BLaER1 treated with 17β-estradiol and CSF1 and Interleukin-3, amounts not matched to agents 10 nM and 100 nM (cell line): ENCODE measurements around the gene CALML5.

Source experiments
- H3K27ac ChIP-seq, 11 experiments: shearing (Covaris generic); formaldehyde crosslinking; 2 replicates each; pipeline ENCODE4 v1.8.1; 2022
- H3K27me3 ChIP-seq, 11 experiments: shearing (Covaris generic); formaldehyde crosslinking; 2 replicates each; pipeline ENCODE4 v1.8.1; 2022
- H3K36me3 ChIP-seq, 11 experiments: shearing (Covaris generic); formaldehyde crosslinking; 2 replicates each; pipeline ENCODE4 v1.8.1; 2022
- H3K4me1 ChIP-seq, 10 experiments: shearing (Covaris generic); formaldehyde crosslinking; 2 replicates each; pipeline ENCODE4 v1.8.1; 2022
- H3K4me2 ChIP-seq, 11 experiments: shearing (Covaris generic); formaldehyde crosslinking; 2 replicates each; pipeline ENCODE4 v1.8.1; 2022
- H3K4me3 ChIP-seq, 10 experiments: shearing (Covaris generic); formaldehyde crosslinking; 2 replicates each; pipeline ENCODE4 v1.8.1; 2022
- H3K9ac ChIP-seq, 11 experiments: shearing (Covaris generic); formaldehyde crosslinking; 2 replicates each; pipeline ENCODE4 v1.8.1; 2022
- H3K9me3 ChIP-seq, 11 experiments: shearing (Covaris generic); formaldehyde crosslinking; replicated peaks in 1 of 11; 2 replicates each; pipeline ENCODE4 v1.8.1; 2022
- H4K20me1 ChIP-seq, 11 experiments: shearing (Covaris generic); formaldehyde crosslinking; 2 replicates each; pipeline ENCODE4 v1.8.1; 2022
- Cebpa-rat ChIP-seq, 11 experiments: shearing (Covaris generic); IDR thresholded peaks; 2 replicates each; pipeline ENCODE4 v1.8.1; 2022

The CALML5 gene

DNA sequence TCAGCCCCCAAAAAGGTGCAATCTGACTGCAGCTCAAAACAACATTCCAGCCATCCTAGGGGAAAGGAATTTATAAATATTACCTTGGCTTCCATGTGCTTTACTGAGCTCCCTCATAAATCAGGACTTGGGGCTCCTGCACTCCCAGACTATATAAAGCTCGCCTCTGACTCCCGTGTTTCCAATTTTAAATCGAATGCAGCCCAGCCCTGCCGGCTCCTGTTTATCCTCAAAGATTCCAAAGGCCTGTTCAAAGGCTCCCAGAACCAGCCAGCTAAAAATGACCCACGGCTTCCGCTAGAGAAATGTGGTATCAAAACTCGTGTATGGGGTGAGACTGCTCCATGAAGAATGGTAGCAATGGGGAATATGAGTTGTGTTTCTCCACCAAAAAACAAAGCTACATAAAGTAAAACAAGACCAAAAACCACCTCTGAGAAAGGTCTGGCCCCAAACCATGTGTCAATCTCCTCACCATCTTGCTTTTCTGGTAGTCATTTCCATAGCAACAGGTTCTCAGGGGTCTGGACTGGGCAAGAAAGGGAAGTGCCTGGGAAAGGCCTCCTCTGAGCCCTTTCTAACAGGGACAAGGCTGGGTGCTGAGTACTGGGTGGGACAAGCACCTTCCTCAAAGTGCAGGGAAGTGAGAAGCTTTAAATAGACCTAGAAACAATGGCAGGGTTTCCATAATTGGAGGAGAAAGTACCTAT lies 30.5 kb upstream of the CALML5 start:
- no peaks in the 10 kb centered on the region for H3K36me3 ChIP-seq
- H4K20me1 ChIP-seq: no peaks in the 10 kb centered on the region
- H3K9ac ChIP-seq: no peak overlapping the region
- TF ChIP-seq Cebpa-rat (IDR thresholded peaks at IDR 0.05): no peak
- no peaks in the 10 kb centered on the region for H3K27me3 ChIP-seq
- peaks cover 0 to 9% (median 7%) of the 10 kb centered on the region in 10 experiments; a peak in 10 of 20 replicates for H3K4me1 ChIP-seq
- H3K4me3 ChIP-seq: no peak overlapping the region
- H3K27ac ChIP-seq: no peak overlapping the region
- no peaks in the 10 kb centered on the region for H3K9me3 ChIP-seq
- H3K4me2 ChIP-seq: no peak overlapping the region

DNA sequence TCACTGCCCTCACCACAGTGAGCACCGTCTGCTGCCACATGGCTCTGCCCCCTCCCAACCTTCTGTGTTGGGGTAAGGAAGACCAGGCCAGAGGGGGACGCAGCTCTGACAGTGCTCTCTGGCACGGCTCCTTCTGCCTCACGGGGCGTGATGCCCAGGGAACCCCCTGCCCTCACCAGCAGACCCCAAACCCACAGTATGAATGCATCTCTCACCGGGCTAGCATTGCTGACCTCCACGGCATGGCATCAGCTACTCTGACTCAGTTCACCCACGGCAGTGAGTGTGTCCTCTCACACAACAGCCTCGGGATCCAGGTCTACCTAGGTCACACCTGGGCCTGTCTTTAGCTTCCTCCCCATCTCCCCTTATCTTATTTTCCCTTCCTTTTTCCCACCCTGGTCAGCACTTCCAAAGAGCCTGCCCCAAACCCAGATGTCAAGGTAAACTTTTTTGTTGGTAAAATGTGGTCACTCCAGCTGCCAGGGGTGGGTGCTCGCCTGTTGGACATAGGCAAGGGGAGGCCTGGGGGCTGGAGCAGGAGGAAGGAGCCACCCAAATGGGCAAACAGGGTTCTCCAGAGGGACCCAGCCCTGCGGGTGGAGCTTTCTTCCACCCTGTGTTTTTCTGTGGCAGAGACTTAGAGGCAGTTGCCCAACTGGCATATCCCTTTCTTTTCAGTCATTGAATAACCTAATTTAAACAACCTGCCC lies 29.8 kb upstream of the CALML5 start:
- Histone ChIP-seq H3K9ac (no peak overlapping the region), H3K4me3 (no peak overlapping the region), H3K4me1 (peaks cover 0 to 9% (median 7%) of the 10 kb centered on the region in 10 experiments; a peak in 10 of 20 replicates), H4K20me1 (no peaks in the 10 kb centered on the region), H3K27ac (no peak overlapping the region), H3K27me3 (no peaks in the 10 kb centered on the region), H3K36me3 (no peaks in the 10 kb centered on the region), H3K9me3 (no peaks in the 10 kb centered on the region), H3K4me2 (no peak overlapping the region)
- no peak for TF ChIP-seq Cebpa-rat (IDR thresholded peaks at IDR 0.05)

DNA sequence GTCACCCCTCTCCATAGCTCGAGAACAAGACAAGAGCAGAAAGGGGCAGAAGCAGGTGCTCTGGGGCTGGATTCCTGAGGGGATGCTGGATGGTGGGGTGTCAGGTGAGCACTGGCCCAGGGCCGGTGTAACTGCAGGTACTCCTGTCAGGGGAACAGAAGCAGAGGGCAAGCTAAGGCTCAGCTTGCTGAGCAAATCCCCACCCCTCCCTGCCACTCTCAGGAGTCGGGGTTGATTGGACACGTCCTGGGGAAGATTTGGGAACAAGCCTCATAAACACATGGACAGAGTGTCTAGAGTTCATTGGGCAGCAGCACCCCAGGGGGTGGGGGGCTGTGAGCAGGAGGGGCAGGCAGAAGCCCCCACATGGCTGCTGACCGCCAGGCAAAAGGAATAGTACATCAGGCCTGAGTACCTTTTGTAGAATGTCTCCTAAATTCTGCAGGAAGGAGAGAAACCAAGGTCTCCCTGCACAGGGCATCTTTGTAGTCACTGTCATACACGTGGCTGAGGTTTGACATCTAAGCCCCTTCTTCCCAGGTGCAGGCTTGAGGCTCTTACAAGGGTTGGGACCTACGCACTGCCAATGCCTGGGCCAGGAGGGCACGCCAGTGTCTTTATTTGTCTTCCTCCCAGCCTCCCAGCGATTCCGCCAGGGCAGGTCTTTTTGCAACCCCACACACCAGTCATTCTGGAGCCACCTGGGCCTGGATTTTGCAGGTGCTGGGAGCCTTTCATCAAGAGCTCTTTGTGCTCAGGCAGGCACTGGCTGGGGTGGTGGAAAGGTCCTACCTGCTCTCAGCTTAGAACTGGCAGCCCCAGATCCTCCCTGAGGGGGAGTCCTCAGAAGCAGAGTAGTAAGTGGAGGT lies 28.2 kb upstream of the CALML5 start:
- Histone ChIP-seq H4K20me1 (no peaks in the 10 kb centered on the region), H3K27ac (no peak overlapping the region), H3K36me3 (no peaks in the 10 kb centered on the region), H3K9me3 (no peaks in the 10 kb centered on the region), H3K27me3 (no peaks in the 10 kb centered on the region), H3K4me1 (peaks cover 0 to 9% (median 7%) of the 10 kb centered on the region in 10 experiments; a peak in 10 of 20 replicates), H3K4me2 (no peak overlapping the region), H3K9ac (no peak overlapping the region), H3K4me3 (no peak overlapping the region)
- TF ChIP-seq Cebpa-rat (IDR thresholded peaks at IDR 0.05): no peak

- Histone ChIP-seq H3K9me3 (no peaks in the 10 kb centered on the region), H3K27ac (no peak overlapping the region), H3K27me3 (no peaks in the 10 kb centered on the region), H3K4me2 (no peak overlapping the region), H4K20me1 (no peaks in the 10 kb centered on the region), H3K36me3 (no peaks in the 10 kb centered on the region), H3K4me3 (no peak overlapping the region), H3K4me1 (peaks cover 0 to 9% (median 7%) of the 10 kb centered on the region in 10 experiments; a peak in 10 of 20 replicates), H3K9ac (no peak overlapping the region)
- no peak for TF ChIP-seq Cebpa-rat (IDR thresholded peaks at IDR 0.05)
Observed at GRCh38 chr10:5526691-5527331, 27.4 kb upstream of the CALML5 start.

DNA sequence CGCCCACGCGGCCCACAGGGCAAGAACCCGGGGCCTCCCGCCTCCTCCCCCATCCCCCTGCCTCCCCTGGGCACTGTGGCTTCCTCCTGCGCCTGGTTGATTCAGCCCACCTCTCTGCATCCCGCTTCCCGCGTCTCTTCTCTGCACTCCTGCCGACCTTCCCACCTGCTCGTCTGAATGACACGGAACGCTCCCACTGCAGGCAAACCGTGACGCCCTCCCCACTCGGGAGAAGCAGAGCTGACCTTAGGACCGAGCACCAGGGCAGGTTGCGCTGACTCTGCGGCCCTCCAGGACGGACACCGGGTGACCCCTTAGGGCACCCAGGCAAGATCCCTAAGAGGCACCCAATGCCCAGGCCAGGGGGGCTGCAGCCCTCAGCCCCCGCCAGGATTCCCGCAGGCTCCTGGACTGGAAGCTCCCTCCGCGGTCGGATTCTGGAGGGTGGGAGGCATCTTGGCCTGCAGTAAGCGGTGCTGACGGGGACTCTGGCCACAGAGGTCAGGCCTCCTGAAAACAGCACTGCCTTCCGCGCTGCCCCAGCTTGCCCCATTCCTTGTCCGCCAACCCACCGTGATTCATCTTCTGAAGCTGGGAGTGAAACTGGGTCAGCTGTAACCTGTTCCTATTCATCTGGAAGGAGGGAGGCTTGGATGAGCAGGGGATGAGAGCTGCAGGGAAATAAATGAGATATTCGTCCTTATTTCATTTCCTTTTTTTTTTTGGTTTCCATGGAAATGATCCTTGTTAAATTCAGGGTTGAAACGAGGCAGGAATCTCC lies 26.4 kb upstream of the CALML5 start:
- Histone ChIP-seq H3K4me1 (peaks cover 0 to 9% (median 7%) of the 10 kb centered on the region in 10 experiments; a peak in 10 of 20 replicates), H3K9ac (no peak overlapping the region), H3K4me2 (peak overlapping the region in 7 of 11 experiments; percentile 9 to 40 (median 34); a peak in 8 of 22 replicates), H4K20me1 (no peaks in the 10 kb centered on the region), H3K4me3 (no peak overlapping the region), H3K27me3 (no peaks in the 10 kb centered on the region), H3K27ac (no peak overlapping the region), H3K9me3 (no peaks in the 10 kb centered on the region), H3K36me3 (no peaks in the 10 kb centered on the region)
- TF ChIP-seq Cebpa-rat (IDR thresholded peaks at IDR 0.05): no peak

DNA sequence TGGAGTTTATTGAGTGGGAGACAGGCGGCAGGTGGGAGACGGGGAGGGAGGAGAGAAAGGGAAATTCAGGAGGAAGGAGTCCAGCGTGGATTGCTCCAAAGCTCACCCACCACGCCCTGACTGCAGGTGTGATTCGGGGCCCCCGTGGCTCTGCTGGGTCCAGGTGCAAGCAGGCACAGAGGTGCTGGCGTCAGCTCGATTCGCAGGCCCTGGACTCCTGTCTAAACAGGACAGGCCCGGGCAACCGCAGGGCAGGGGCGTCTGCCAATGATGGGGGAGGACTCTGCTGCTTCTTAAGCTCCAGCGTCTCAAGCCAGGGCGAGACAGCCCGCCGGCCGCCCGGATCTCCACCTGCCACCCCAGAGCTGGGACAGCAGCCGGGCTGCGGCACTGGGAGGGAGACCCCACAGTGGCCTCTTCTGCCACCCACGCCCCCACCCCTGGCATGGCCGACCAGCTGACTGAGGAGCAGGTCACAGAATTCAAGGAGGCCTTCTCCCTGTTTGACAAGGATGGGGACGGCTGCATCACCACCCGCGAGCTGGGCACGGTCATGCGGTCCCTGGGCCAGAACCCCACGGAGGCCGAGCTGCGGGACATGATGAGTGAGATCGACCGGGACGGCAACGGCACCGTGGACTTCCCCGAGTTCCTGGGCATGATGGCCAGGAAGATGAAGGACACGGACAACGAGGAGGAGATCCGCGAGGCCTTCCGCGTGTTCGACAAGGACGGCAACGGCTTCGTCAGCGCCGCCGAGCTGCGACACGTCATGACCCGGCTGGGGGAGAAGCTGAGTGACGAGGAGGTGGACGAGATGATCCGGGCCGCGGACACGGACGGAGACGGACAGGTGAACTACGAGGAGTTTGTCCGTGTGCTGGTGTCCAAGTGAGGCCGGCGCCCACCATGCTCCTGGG lies 25.5 kb upstream of the CALML5 start, which contains the start of gene CALML3:
Gene CALML3, plus strand, starts transcription at position 321 of the 920 bp plus-strand sequence. Its CDS starts 125 bp downstream, at position 446.
- H3K4me1 ChIP-seq: peaks cover 0 to 9% (median 7%) of the 10 kb centered on the region in 10 experiments; a peak in 10 of 20 replicates
- H3K27me3 ChIP-seq: no peaks in the 10 kb centered on the region
- no peaks in the 10 kb centered on the region for H3K9me3 ChIP-seq
- no peaks in the 10 kb centered on the region for H4K20me1 ChIP-seq
- H3K27ac ChIP-seq: no peak within 1 kb of the TSS
- H3K36me3 ChIP-seq: no peaks in the 10 kb centered on the region
- no peak within 1 kb of the TSS for H3K4me3 ChIP-seq
- no peak within 1 kb of the TSS for H3K9ac ChIP-seq
- no peak for TF ChIP-seq Cebpa-rat (IDR thresholded peaks at IDR 0.05)
- peak within 1 kb of the TSS in 7 of 11 experiments; percentile 9 to 40 (median 34); a peak in 8 of 22 replicates for H3K4me2 ChIP-seq

DNA sequence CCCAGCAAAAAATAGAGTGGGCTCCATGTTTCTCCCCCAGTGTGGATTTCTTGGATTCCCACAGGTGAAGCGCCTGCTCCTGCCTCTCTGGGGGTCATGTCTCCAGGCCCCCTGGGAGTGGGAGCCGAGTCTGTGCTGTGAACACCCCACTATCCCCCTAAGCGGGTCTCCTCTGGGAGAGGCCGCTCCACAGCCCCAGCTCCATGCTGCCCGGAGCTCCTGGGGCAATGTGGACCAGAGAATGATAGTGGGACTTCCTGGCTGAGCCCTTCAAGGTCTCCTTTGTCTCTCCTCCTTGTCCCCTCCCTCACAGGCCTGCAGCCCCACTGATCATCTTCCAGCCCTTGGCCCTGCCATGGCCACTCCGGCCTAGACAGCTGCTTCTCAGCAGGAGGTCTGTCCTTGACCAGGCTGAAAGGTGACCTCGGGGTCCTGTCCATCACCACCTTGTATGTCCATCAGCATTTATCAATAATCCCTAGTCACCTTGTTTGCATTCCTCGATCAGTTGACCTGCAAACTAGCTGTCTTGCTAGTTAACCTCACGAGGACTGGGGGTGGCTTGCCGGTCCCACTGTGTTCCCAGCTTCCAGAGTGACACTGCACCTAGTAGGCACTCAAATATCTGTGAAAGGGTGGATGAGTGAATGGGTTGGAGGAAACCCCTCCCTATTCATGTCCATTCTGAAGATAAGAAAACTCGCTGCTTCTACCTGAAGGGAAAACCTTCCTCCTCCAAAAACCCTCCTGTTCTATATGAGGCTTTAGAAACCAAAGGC lies 24.6 kb upstream of the CALML5 start:
- no peak for TF ChIP-seq Cebpa-rat (IDR thresholded peaks at IDR 0.05)
- no peak overlapping the region for H3K9ac ChIP-seq
- no peak overlapping the region for H3K4me2 ChIP-seq
- H4K20me1 ChIP-seq: no peaks in the 10 kb centered on the region
- H3K36me3 ChIP-seq: no peaks in the 10 kb centered on the region
- H3K4me3 ChIP-seq: no peak overlapping the region
- no peaks in the 10 kb centered on the region for H3K9me3 ChIP-seq
- peaks cover 0 to 9% (median 7%) of the 10 kb centered on the region in 10 experiments; a peak in 10 of 20 replicates for H3K4me1 ChIP-seq
- H3K27me3 ChIP-seq: no peaks in the 10 kb centered on the region
- H3K27ac ChIP-seq: no peak overlapping the region
